SH-SY5Y (cell line): Measurements from ENCODE around the gene LCAT.

ENCODE experiments used
- GATA2 ChIP-seq: IDR thresholded peaks from 2 replicates; pipeline ENCODE4 v1.6.1; 2011; ENCODE audit warnings: mild to moderate bottlenecking, low read depth, low read length
- GATA3 ChIP-seq: IDR thresholded peaks from 2 replicates; pipeline ENCODE4 v1.6.1; 2011; ENCODE audit warnings: low read depth, mild to moderate bottlenecking, low read length, moderate library complexity

DNA sequence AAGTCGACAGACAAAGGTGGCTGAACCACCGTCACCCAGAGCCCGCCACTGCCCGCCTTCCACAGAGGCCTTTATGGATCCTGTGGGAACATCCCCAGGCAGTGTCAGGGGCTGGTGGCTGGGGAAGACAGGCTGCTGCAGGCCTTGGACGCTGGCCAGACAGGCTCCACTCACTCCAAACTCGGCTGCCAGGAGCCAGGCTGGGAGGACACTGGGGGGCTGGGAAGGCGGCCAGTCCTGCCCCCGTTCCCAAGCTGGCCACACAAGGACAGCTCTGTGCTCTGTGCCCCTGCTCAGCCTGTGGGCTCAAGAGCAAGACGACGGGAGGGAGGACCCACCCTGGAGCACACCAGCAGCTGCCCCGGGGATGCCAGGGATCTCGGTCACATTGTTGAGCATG is 7.6 kb upstream of the LCAT start:
- no peak for TF ChIP-seq GATA2
- no peak for TF ChIP-seq GATA3
